Upper lobe of left lung (tissue), 4 donors: ENCODE results near the gene LATS2.

ENCODE experiments used
- EP300 ChIP-seq, 4 donors: sonication (generic); formaldehyde crosslinking; IDR thresholded peaks; one replicate each; pipeline ENCODE4 v1.5.1; 2017; ENCODE audit warnings: antibody characterized with exemption in 4 of 4, control low read depth in 2 of 4
- POLR2A ChIP-seq, 4 donors: fragments of 450-650 bp; IDR thresholded peaks; one replicate each; pipeline ENCODE4 v1.5.1; 2016 to 2017; ENCODE audit warnings: antibody characterized with exemption in 4 of 4, mild to moderate bottlenecking in 2 of 4
- POLR2AphosphoS5 ChIP-seq, 2 donors: sonication (generic); formaldehyde crosslinking; IDR thresholded peaks; one replicate each; pipeline ENCODE4 v1.5.1; 2017; ENCODE audit warnings: antibody characterized with exemption in 2 of 2
- TF ChIP-seq, protein P1 (sequence below), 6 experiments: fragments of 450-650 bp in 4 of 6; fragments of 200-600 bp in 2 of 6; sonication (generic) in 2 of 6; IDR thresholded peaks; one replicate each; pipeline ENCODE4 v1.5.1; 2016 to 2019; ENCODE audit warnings: antibody characterized with exemption in 6 of 6

GRCh38 chr13:20983386-20983785 lies 78.0 kb downstream of the LATS2 start:
- TF ChIP-seq EP300 (IDR thresholded peaks at IDR 0.05) (no peak), POLR2AphosphoS5 (IDR thresholded peaks at IDR 0.05) (no peak), POLR2A (IDR thresholded peaks at IDR 0.05) (no peak)
- TF ChIP-seq, protein P1, sequence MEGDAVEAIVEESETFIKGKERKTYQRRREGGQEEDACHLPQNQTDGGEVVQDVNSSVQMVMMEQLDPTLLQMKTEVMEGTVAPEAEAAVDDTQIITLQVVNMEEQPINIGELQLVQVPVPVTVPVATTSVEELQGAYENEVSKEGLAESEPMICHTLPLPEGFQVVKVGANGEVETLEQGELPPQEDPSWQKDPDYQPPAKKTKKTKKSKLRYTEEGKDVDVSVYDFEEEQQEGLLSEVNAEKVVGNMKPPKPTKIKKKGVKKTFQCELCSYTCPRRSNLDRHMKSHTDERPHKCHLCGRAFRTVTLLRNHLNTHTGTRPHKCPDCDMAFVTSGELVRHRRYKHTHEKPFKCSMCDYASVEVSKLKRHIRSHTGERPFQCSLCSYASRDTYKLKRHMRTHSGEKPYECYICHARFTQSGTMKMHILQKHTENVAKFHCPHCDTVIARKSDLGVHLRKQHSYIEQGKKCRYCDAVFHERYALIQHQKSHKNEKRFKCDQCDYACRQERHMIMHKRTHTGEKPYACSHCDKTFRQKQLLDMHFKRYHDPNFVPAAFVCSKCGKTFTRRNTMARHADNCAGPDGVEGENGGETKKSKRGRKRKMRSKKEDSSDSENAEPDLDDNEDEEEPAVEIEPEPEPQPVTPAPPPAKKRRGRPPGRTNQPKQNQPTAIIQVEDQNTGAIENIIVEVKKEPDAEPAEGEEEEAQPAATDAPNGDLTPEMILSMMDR (IDR thresholded peaks at IDR 0.05), result no peak
